HEK293T (cell line): ENCODE results near the gene TCERG1L.

Source experiments
- CTCF ChIA-PET: fragments of 350-600 bp; formaldehyde crosslinking; extraction: SDS; loops from one replicate; lab custom pipeline; 2021; ENCODE audit warnings: antibody characterized with exemption, inconsistent platforms; lab: Yijun Ruan, JAX
- POLR2A ChIA-PET: fragments of 350-600 bp; formaldehyde crosslinking; extraction: SDS; loops from one replicate; lab custom pipeline; 2020; ENCODE audit warnings: antibody characterized with exemption, inconsistent platforms; lab: Yijun Ruan, JAX
- DNase-seq: peaks from one replicate; pipeline ENCODE4 v3.0.0; 2012; ENCODE audit warnings: mixed read lengths; ENCODE audit errors: extremely low spot score
- ARNT ChIP-seq: fragments of 450-650 bp; IDR thresholded peaks from 2 replicates; pipeline ENCODE4 v1.6.1; 2017; ENCODE audit warnings: mild to moderate bottlenecking
- BHLHE40 ChIP-seq: fragments of 450-650 bp; IDR thresholded peaks from 2 replicates; pipeline ENCODE4 v1.6.1; 2016; ENCODE audit warnings: mild to moderate bottlenecking, moderate library complexity, borderline replicate concordance
- CTBP1 ChIP-seq: fragments of 450-650 bp; IDR thresholded peaks from 2 replicates; pipeline ENCODE4 v1.6.1; 2016; ENCODE audit warnings: borderline replicate concordance
- ELF4 ChIP-seq: fragments of 450-650 bp; IDR thresholded peaks from 2 replicates; pipeline ENCODE4 v1.6.1; 2017; ENCODE audit warnings: antibody characterized with exemption
- FOXA1 ChIP-seq: fragments of 450-650 bp; IDR thresholded peaks from 2 replicates; pipeline ENCODE4 v1.6.1; 2016; ENCODE audit warnings: mild to moderate bottlenecking
- FOXK2 ChIP-seq: fragments of 450-650 bp; IDR thresholded peaks from 2 replicates; pipeline ENCODE4 v1.6.1; 2016; ENCODE audit warnings: mild to moderate bottlenecking
- FOXM1 ChIP-seq: fragments of 450-650 bp; IDR thresholded peaks from 2 replicates; pipeline ENCODE4 v1.6.1; 2017; ENCODE audit warnings: mild to moderate bottlenecking, borderline replicate concordance
- HDGF ChIP-seq: fragments of 450-650 bp; IDR thresholded peaks from 2 replicates; pipeline ENCODE4 v1.6.1; 2017; ENCODE audit warnings: antibody characterized with exemption, borderline replicate concordance
- L3MBTL2 ChIP-seq: fragments of 450-650 bp; conservative IDR thresholded peaks from 2 replicates; pipeline ENCODE4 v1.6.1; 2016; ENCODE audit warnings: mild to moderate bottlenecking
- LEF1 ChIP-seq: fragments of 450-650 bp; IDR thresholded peaks from 2 replicates; pipeline ENCODE4 v1.6.1; 2017; ENCODE audit warnings: mild to moderate bottlenecking, borderline replicate concordance
- NFRKB ChIP-seq: fragments of 450-650 bp; IDR thresholded peaks from 2 replicates; pipeline ENCODE4 v1.6.1; 2016; ENCODE audit warnings: mild to moderate bottlenecking, moderate library complexity
- SP1 ChIP-seq: fragments of 450-650 bp; IDR thresholded peaks from 2 replicates; pipeline ENCODE4 v1.6.1; 2017
- SUZ12 ChIP-seq: fragments of 450-650 bp; IDR thresholded peaks from 2 replicates; pipeline ENCODE4 v1.6.1; 2016; ENCODE audit warnings: mild to moderate bottlenecking
- TARDBP ChIP-seq: fragments of 450-650 bp; IDR thresholded peaks from 2 replicates; pipeline ENCODE4 v1.6.1; 2016
- ZNF384 ChIP-seq: fragments of 450-650 bp; IDR thresholded peaks from 2 replicates; pipeline ENCODE4 v1.6.1; 2016
- TF ChIP-seq, protein P1 (sequence below): fragments of 450-650 bp; IDR thresholded peaks from 2 replicates; pipeline ENCODE4 v1.6.1; 2016

TCERG1L gene

DNA sequence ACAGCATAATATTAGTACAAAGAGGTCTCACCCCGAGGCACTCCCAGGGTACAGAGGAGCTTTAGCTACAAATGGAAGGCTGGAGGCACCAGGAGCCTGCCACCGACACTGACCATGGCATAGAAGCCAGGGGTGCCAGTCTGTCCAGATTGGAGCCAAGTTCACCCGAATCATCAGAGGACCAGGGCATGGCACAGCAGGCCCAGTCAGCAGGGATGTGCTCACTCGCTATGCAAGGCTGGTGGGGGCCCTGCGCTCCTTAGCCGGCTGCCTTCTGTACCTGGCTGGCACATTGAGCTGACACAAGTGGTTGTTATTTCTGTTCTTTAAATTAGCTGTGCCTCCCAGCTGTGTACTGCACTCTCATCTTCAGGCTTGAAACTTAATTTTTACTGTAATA, 149.3 kb downstream of the TCERG1L start:
- ChIA-PET POLR2A (no interaction called here), CTCF (no interaction called here)

DNA sequence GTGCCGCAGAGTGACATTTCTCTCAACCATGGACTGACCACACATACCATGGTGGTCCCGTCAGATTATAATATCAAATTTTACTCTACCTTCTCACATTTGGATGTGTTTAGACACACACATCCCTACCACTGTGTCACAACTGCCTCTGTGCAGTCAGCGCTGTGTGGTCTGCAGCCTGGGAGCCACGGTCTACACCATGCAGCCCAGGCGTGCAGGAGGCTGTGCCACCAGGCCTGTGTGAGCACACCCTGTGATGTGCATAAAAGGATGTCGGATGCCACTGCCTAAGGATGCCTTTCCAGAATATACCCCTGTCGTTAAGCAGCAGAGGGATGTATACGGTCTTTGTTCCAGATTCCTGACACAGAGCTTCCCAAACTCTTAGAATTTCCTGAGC, 150.4 kb downstream of the TCERG1L start:
- CTCF ChIA-PET: no interaction called here
- POLR2A ChIA-PET: no interaction called here
- DNase-seq: no peak
- TF ChIP-seq LEF1 (no peak), TARDBP (no peak), L3MBTL2 (no peak), FOXK2 (no peak), ZNF384 (no peak)

More for the DNA sequence above, 149.3 kb downstream of the TCERG1L start:
- no peak for DNase-seq
- TF ChIP-seq ARNT: no peak
- no peak for TF ChIP-seq ELF4
- TF ChIP-seq FOXM1: no peak
- TF ChIP-seq, protein P1, sequence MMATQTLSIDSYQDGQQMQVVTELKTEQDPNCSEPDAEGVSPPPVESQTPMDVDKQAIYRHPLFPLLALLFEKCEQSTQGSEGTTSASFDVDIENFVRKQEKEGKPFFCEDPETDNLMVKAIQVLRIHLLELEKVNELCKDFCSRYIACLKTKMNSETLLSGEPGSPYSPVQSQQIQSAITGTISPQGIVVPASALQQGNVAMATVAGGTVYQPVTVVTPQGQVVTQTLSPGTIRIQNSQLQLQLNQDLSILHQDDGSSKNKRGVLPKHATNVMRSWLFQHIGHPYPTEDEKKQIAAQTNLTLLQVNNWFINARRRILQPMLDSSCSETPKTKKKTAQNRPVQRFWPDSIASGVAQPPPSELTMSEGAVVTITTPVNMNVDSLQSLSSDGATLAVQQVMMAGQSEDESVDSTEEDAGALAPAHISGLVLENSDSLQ: no peak
- no peak for TF ChIP-seq FOXK2
- TF ChIP-seq FOXA1: no peak
- TF ChIP-seq TARDBP: no peak
- TF ChIP-seq BHLHE40: no peak
- TF ChIP-seq CTBP1: no peak
- no peak for TF ChIP-seq L3MBTL2
- no peak for TF ChIP-seq SP1
- no peak for TF ChIP-seq LEF1
- TF ChIP-seq HDGF: no peak
- TF ChIP-seq ZNF384: no peak
- no peak for TF ChIP-seq SUZ12
- TF ChIP-seq NFRKB: no peak

DNA sequence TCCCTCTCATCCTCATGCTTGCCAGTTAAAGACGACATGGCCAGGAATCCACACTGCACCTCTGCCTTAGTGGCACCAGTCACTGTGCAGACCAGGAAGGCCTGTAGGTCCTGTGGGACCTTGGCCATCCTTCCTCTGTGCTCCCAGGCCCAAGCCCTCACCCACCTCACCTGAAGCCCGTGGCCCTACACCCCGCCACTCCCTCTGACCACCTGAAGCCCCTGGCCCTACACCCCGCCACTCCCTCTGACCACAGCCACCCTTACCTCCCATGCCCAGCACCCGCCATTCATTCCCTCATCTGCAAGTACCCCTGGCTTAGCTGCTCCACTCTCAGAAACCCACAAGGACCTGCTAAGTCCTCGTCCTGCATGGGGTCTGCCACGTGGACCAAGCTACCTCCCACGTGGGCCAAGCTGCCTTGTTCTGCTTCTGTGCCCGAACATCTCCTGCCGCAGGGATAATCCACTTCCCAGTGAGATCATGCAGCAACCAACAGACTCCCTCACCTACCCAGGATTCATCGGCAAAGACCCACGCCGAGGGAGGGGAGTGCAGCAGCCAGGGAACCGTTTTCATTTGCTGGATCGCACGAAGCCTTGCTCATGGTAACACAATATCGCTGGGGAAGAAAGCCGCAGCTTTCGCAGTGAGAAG, 151.2 kb downstream of the TCERG1L start:
- CTCF ChIA-PET: no interaction called here
- POLR2A ChIA-PET: no interaction called here
- TF ChIP-seq SUZ12 (no peak), NFRKB (no peak), TARDBP (no peak), L3MBTL2 (no peak), BHLHE40 (no peak), FOXA1 (no peak), FOXM1 (no peak), SP1 (no peak), ELF4 (no peak), FOXK2 (no peak), ZNF384 (no peak), CTBP1 (no peak), LEF1 (no peak), HDGF (no peak), ARNT (no peak)
- TF ChIP-seq, protein P1: no peak
- DNase-seq: no peak

DNA sequence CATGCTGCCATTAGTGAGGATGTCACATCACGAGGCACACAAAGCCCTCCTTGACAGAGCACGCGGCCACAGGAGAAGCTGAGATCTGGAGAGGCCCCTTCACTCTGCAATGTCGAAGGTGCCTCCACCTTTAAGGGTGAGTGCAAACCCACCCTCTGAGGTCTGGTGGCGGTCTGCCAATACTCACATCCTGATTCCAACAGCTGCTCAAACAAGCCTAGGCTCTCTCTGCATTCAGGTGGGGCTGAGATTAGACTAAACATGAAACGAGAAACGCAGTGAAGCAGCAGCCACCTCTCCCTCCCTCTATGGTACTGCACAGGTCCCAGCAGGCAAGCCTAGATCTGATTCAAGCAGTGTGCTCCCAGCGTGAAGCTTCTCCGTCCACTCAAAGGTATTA, 151.8 kb downstream of the TCERG1L start:
- ChIA-PET POLR2A (no interaction called here), CTCF (no interaction called here)
- DNase-seq: no peak
- no peak for TF ChIP-seq ARNT
- no peak for TF ChIP-seq FOXA1
- no peak for TF ChIP-seq HDGF
- no peak for TF ChIP-seq NFRKB
- no peak for TF ChIP-seq SUZ12
- no peak for TF ChIP-seq CTBP1
- TF ChIP-seq FOXM1: no peak
- no peak for TF ChIP-seq TARDBP
- no peak for TF ChIP-seq L3MBTL2
- TF ChIP-seq SP1: no peak
- TF ChIP-seq ELF4: no peak
- no peak for TF ChIP-seq BHLHE40
- TF ChIP-seq ZNF384: no peak
- TF ChIP-seq, protein P1: no peak
- TF ChIP-seq LEF1: no peak
- no peak for TF ChIP-seq FOXK2

DNA sequence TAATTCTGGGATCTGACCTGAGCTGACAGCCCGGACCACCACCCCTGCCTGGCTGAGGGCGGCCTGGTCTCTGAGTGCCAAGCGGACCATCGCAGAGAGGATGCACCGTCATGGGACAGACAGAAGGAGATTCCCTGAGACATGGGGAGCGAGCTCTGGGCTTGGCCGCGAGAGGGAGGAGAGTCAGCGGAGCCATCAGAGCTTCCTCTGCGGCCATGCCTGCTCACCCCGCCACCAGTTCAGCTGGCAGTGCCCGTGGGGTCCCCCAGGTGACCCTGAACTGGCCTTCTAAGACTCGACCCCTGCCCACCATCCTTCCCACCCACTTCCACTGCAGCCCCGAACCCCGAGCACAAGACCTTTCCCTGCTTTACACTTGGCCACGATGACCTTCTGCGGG, 152.8 kb downstream of the TCERG1L start:
- CTCF ChIA-PET: no interaction called here
- DNase-seq: no peak
- POLR2A ChIA-PET: no interaction called here
- no peak for TF ChIP-seq ELF4
- no peak for TF ChIP-seq HDGF
- TF ChIP-seq CTBP1: no peak
- TF ChIP-seq NFRKB: no peak
- TF ChIP-seq SUZ12: no peak

DNA sequence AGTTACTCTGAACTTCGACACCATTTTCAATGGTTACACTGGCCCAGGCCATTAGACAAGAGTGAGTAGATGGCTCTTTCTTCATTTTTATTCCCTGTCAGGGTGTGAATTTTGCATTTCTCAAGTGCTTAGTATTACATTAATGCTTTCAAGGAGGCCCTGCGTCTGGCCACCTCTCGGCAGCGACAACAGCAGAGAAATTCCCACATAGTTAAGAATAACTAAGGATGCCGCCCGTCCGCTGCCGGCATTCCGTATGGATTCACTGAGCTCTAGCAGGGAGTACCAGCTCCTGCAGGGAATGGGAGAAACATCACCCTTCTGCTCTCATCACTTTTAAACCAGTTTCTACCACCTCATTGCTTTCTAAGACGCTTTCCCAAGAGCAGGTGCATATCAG, 153.6 kb downstream of the TCERG1L start:
- no peak for TF ChIP-seq HDGF
- no peak for TF ChIP-seq NFRKB
- TF ChIP-seq ZNF384: no peak
- no peak for TF ChIP-seq ARNT
- no peak for TF ChIP-seq TARDBP
- TF ChIP-seq, protein P1: no peak
- TF ChIP-seq FOXA1: no peak
- no peak for TF ChIP-seq LEF1
- no peak for TF ChIP-seq CTBP1
- no peak for TF ChIP-seq SUZ12
- TF ChIP-seq BHLHE40: no peak
- TF ChIP-seq SP1: no peak
- no peak for DNase-seq
- ChIA-PET CTCF (no interaction called here), POLR2A (no interaction called here)
